ENCODE measurements around the gene IAH1. TPM values are rescaled to one million over a fixed set of nuclear protein-coding genes. Genes with fewer than 3 reads are reported as not detected.

IAH1 gene
- total and polyA plus RNA-seq, 2 donors (not counting 3 experiments of a cell fraction or from before 2014, with no cell fraction given), result 43.4 to 44.0 TPM

GRCh38 chr2:9462313-9462712 is 12.0 kb upstream of the IAH1 start:
- no peak overlapping the region for H3K9ac ChIP-seq (replicated peaks; ENCODE audit: extremely low read depth, insufficient read depth, low read length)
- H3K4me1 ChIP-seq (ENCODE audit: control insufficient read depth, extremely low read depth, insufficient read depth, low read length), result no peaks in the 10 kb centered on the region
- H4K20me1 ChIP-seq (replicated peaks; ENCODE audit: control insufficient read depth, extremely low read depth, insufficient read depth, low read length), result no peaks in the 10 kb centered on the region
- DNase-seq (ENCODE audit: low read depth, low spot score) (no peak), FAIRE-seq (no peak)
- peaks cover 0 to 7% of the 10 kb centered on the region in 2 experiments for H3K36me3 ChIP-seq (ENCODE audit: control insufficient read depth in 2 of 2, extremely low read depth in 1 of 2, insufficient read depth in 2 of 2, low read length in 2 of 2)
- H3K79me2 ChIP-seq (ENCODE audit: control insufficient read depth, insufficient read depth, low read length), result no peaks in the 10 kb centered on the region
- no peaks in the 10 kb centered on the region for H3K27me3 ChIP-seq (ENCODE audit: control insufficient read depth in 2 of 2, insufficient read depth in 2 of 2, low read length in 2 of 2)
- no peak overlapping the region for H2AFZ ChIP-seq (ENCODE audit: low read depth, low read length)
- CTCF ChIA-PET, result interaction anchor here (1.2 kb wide), 1 partner anchor 14 kb away, joined by 3 read pairs; no protein-coding TSS in a partner anchor
- dilution Hi-C loops (cut with MboI; ENCODE audit: extremely low pct_ligation_motif_present, low sequenced_read_pairs), result no loop called here
- no peak for TF ChIP-seq CTCF (IDR thresholded peaks at IDR 0.05; ENCODE audit: extremely low read depth in 1 of 2, insufficient read depth in 1 of 2, low read depth in 1 of 2, low read length in 2 of 2)
- no peak for TF ChIP-seq POLR2AphosphoS5 (IDR thresholded peaks at IDR 0.05; ENCODE audit: insufficient read depth, low read depth, low read length)
- no peak overlapping the region for H3K4me2 ChIP-seq (ENCODE audit: insufficient read depth, low read length)
- no peaks in the 10 kb centered on the region for H3K9me3 ChIP-seq (replicated peaks; ENCODE audit: control insufficient read depth, insufficient read depth, low read length)
- H3K9me1 ChIP-seq (replicated peaks; ENCODE audit: control insufficient read depth, extremely low read depth, insufficient read depth, low read length), result no peaks in the 10 kb centered on the region
- no peak overlapping the region for H3K4me3 ChIP-seq (replicated peaks in 1 of 3; ENCODE audit: insufficient read depth in 1 of 3, low read depth in 1 of 3, low read length in 3 of 3)
- intact Hi-C loops (cut with micrococcal nuclease), result no loop called here
- no TSS peak for BruUV-seq (replicated peaks)
- H3K27ac ChIP-seq (ENCODE audit: insufficient read depth, low read depth, low read length), result no peak overlapping the region
- POLR2A ChIA-PET, result no interaction called here

DNA sequence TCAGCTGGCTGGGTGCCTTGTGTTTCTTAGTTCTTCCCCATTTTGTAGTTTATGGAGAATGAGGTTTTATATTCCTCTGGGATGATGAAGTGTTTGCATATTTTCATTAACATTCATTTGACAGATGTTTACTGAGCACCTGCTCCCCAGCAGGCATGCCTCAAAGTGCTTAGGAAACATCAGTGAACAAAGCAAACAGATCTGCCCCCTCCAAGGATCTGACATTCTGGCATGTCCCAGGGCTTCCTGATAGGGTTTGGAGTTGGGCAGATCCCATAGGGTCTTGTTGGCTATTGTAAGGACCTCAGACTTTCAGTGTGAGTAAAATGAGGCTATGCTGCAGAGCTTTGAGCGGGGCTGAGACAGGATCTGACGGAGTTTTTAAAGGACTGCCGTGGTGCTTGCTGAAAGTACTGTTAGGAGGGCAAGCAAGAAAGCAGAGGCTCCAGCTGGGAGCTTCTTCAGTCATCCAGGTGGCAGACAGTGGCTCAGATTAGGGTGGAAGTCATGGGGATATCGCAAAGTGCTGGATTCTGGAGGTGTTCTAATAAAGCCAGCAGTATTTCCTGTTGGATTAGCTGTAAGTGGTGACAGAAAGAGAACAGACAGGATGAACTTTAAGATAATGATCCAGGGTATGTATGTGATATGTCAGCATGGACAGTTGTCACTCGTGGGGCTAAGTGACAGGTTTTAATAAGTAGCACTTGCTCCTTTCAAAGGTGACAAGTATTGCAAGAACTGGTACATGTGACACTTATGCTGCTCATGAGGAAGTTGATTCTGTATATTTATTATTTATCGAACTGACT is 11.3 kb upstream of the IAH1 start:
- no peak overlapping the region for H3K4me2 ChIP-seq (ENCODE audit: insufficient read depth, low read length)
- dilution Hi-C loops (cut with MboI; ENCODE audit: extremely low pct_ligation_motif_present, low sequenced_read_pairs) (no loop called here), intact Hi-C loops (cut with micrococcal nuclease) (no loop called here)
- no peaks in the 10 kb centered on the region for H3K9me3 ChIP-seq (replicated peaks; ENCODE audit: control insufficient read depth, insufficient read depth, low read length)
- no peak overlapping the region for H2AFZ ChIP-seq (ENCODE audit: low read depth, low read length)
- no peaks in the 10 kb centered on the region for H4K20me1 ChIP-seq (replicated peaks; ENCODE audit: control insufficient read depth, extremely low read depth, insufficient read depth, low read length)
- BruUV-seq (replicated peaks), result no TSS peak
- ChIA-PET POLR2A (no interaction called here), CTCF (interaction anchor here (1.2 kb wide), 1 partner anchor 15 kb away, joined by 3 read pairs; no protein-coding TSS in a partner anchor)
- H3K27ac ChIP-seq (ENCODE audit: insufficient read depth, low read depth, low read length), result no peak overlapping the region
- no peak for DNase-seq (ENCODE audit: low read depth, low spot score)
- no peak overlapping the region for H3K4me3 ChIP-seq (replicated peaks in 1 of 3; ENCODE audit: insufficient read depth in 1 of 3, low read depth in 1 of 3, low read length in 3 of 3)
- H3K9me1 ChIP-seq (replicated peaks; ENCODE audit: control insufficient read depth, extremely low read depth, insufficient read depth, low read length), result no peaks in the 10 kb centered on the region
- no peaks in the 10 kb centered on the region for H3K4me1 ChIP-seq (ENCODE audit: control insufficient read depth, extremely low read depth, insufficient read depth, low read length)
- no peak overlapping the region for H3K9ac ChIP-seq (replicated peaks; ENCODE audit: extremely low read depth, insufficient read depth, low read length)
- H3K36me3 ChIP-seq (ENCODE audit: control insufficient read depth in 2 of 2, extremely low read depth in 1 of 2, insufficient read depth in 2 of 2, low read length in 2 of 2), result peaks cover 0 to 7% of the 10 kb centered on the region in 2 experiments
- no peak for FAIRE-seq
- no peaks in the 10 kb centered on the region for H3K79me2 ChIP-seq (ENCODE audit: control insufficient read depth, insufficient read depth, low read length)
- H3K27me3 ChIP-seq (ENCODE audit: control insufficient read depth in 2 of 2, insufficient read depth in 2 of 2, low read length in 2 of 2), result no peaks in the 10 kb centered on the region
- no peak for TF ChIP-seq EZH2 (IDR thresholded peaks at IDR 0.05; ENCODE audit: borderline replicate concordance, low read depth, low read length, severe bottlenecking)
- TF ChIP-seq GATA2 (IDR thresholded peaks at IDR 0.05; ENCODE audit: insufficient read depth, insufficient read length, low read depth, low read length), result no peak
- TF ChIP-seq FOS (IDR thresholded peaks at IDR 0.05; ENCODE audit: borderline replicate concordance, insufficient read depth, low read length), result no peak
- TF ChIP-seq JUN (IDR thresholded peaks at IDR 0.05; ENCODE audit: borderline replicate concordance, insufficient read depth, insufficient read length, low read depth), result no peak
- TF ChIP-seq CTCF (IDR thresholded peaks at IDR 0.05; ENCODE audit: extremely low read depth in 1 of 2, insufficient read depth in 1 of 2, low read depth in 1 of 2, low read length in 2 of 2), result no peak
- TF ChIP-seq MAX (IDR thresholded peaks at IDR 0.05; ENCODE audit: insufficient read depth, insufficient read length), result no peak
- no peak for TF ChIP-seq POLR2A (IDR thresholded peaks at IDR 0.05; ENCODE audit: low read depth, low read length)
- TF ChIP-seq MYC (IDR thresholded peaks at IDR 0.05; ENCODE audit: low read depth, low read length), result no peak
- no peak for TF ChIP-seq POLR2AphosphoS5 (IDR thresholded peaks at IDR 0.05; ENCODE audit: insufficient read depth, low read depth, low read length)

All from endothelial cell of umbilical vein (primary cell).